Measurements from ENCODE around the gene SLC35C1.

Gene SLC35C1

DNA sequence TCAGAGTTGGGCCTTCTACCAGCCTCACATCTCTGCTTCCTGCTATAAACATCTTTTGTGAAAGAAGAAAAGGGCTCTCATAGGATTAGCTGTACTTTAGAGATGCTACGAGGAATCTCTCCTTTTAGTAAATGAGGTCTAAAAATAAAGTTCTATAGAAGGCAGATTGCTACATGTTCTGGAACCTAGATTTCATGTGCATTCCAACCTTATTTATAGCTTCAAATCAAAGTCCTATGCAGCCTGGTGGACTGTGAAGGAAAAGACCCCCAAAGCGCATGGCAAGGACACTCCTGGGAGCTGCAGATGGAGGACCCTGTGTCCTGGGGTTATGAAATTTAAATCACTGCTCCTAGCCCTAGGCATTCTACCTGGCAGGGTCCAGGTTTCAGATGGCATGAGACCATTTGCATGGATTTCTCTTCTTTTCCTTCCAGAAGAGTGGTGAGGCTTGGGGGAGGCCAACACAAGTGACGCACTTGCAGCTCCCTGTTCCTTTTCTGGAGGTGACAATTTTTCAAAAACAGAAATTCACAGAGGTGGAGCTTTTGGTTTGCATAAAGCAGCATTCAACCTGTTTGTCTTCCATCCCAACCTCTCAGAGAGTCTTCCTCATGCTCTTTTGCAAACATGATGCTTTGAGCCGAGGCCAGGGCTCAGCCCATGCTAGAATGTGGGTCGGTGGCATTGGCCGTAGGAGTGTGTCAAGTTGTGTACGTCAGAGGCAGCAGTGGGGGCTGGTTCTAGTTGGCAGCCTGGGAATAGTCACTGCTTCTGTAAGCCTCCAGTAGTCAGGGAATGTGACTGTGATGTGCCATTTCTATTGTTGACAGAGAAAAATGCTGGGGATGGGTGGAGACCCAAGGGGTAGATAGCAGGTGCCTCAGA is 48.6 kb downstream of the SLC35C1 start:
- TF ChIP-seq, protein P1, sequence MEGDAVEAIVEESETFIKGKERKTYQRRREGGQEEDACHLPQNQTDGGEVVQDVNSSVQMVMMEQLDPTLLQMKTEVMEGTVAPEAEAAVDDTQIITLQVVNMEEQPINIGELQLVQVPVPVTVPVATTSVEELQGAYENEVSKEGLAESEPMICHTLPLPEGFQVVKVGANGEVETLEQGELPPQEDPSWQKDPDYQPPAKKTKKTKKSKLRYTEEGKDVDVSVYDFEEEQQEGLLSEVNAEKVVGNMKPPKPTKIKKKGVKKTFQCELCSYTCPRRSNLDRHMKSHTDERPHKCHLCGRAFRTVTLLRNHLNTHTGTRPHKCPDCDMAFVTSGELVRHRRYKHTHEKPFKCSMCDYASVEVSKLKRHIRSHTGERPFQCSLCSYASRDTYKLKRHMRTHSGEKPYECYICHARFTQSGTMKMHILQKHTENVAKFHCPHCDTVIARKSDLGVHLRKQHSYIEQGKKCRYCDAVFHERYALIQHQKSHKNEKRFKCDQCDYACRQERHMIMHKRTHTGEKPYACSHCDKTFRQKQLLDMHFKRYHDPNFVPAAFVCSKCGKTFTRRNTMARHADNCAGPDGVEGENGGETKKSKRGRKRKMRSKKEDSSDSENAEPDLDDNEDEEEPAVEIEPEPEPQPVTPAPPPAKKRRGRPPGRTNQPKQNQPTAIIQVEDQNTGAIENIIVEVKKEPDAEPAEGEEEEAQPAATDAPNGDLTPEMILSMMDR (IDR thresholded peaks at IDR 0.05; ENCODE audit: low read depth, low read length, poor library complexity, severe bottlenecking), result no peak
- no peak for TF ChIP-seq EZH2phosphoT487 (IDR thresholded peaks at IDR 0.05; ENCODE audit: borderline replicate concordance, low read length)
- Histone ChIP-seq H3K4me2 (ENCODE audit: low read length) (no peak overlapping the region), H3K9me2 (replicated peaks; ENCODE audit: control insufficient read depth, low read length) (no peaks in the 10 kb centered on the region), H3K4me1 (ENCODE audit: control insufficient read depth, low read length) (peaks cover 29% of the 10 kb centered on the region), H3K27me3 (ENCODE audit: control insufficient read depth, low read length) (no peaks in the 10 kb centered on the region), H4K20me1 (ENCODE audit: control insufficient read depth, insufficient read depth, low read depth, low read length) (peaks cover 25% of the 10 kb centered on the region), H3K27ac (ENCODE audit: low read depth, low read length) (no peak overlapping the region), H3K79me2 (ENCODE audit: control insufficient read depth, low read length) (peaks cover 54% of the 10 kb centered on the region), H3K36me3 (ENCODE audit: control insufficient read depth, low read length) (peaks cover 17% of the 10 kb centered on the region), H3K4me3 (ENCODE audit: low read length) (no peak overlapping the region), H3F3A (ENCODE audit: control insufficient read depth, insufficient read depth) (no peaks in the 10 kb centered on the region), H3K9me3 (ENCODE audit: control insufficient read depth, insufficient read depth, low read length) (no peaks in the 10 kb centered on the region)

GRCh38 chr11:45855308-45855707 is 50.4 kb downstream of the SLC35C1 start:
- Histone ChIP-seq H4K20me1 (ENCODE audit: control insufficient read depth, insufficient read depth, low read depth, low read length) (peaks cover 21% of the 10 kb centered on the region), H3F3A (ENCODE audit: control insufficient read depth, insufficient read depth) (no peaks in the 10 kb centered on the region), H3K9me2 (replicated peaks; ENCODE audit: control insufficient read depth, low read length) (no peaks in the 10 kb centered on the region), H3K27me3 (ENCODE audit: control insufficient read depth, low read length) (no peaks in the 10 kb centered on the region), H3K4me1 (ENCODE audit: control insufficient read depth, low read length) (peaks cover 26% of the 10 kb centered on the region), H3K79me2 (ENCODE audit: control insufficient read depth, low read length) (peaks cover 37% of the 10 kb centered on the region), H3K27ac (ENCODE audit: low read depth, low read length) (no peak overlapping the region), H3K36me3 (ENCODE audit: control insufficient read depth, low read length) (peaks cover 29% of the 10 kb centered on the region), H3K4me3 (ENCODE audit: low read length) (no peak overlapping the region), H3K9me3 (ENCODE audit: control insufficient read depth, insufficient read depth, low read length) (no peaks in the 10 kb centered on the region), H3K4me2 (ENCODE audit: low read length) (no peak overlapping the region)
- TF ChIP-seq EZH2phosphoT487 (IDR thresholded peaks at IDR 0.05; ENCODE audit: borderline replicate concordance, low read length), result no peak
- TF ChIP-seq, protein P1 (IDR thresholded peaks at IDR 0.05; ENCODE audit: low read depth, low read length, poor library complexity, severe bottlenecking), result no peak

DNA sequence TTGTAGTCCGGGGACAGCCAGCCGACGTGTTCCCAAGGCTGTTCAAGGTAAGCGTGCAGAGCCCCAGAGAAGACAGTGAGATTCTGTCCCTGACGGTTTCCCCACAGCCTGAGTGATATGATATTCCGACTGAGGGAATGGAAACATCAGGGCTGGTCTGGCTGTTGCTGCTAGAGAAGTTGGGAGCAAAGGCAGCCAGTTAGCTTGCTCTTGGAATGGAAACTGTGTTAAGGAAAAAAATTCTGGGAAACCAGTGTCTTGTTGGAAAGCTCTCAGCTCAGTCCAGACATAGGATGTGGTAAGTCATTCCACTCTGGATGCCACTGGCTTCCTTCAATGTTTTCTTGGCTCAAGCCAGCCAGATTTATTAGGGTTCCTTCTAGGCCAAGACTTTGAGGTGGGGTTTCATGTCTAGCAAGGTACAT is 51.1 kb downstream of the SLC35C1 start:
- no peaks in the 10 kb centered on the region for H3K9me3 ChIP-seq (ENCODE audit: control insufficient read depth, insufficient read depth, low read length)
- peaks cover 22% of the 10 kb centered on the region for H3K4me1 ChIP-seq (ENCODE audit: control insufficient read depth, low read length)
- no peaks in the 10 kb centered on the region for H3K27me3 ChIP-seq (ENCODE audit: control insufficient read depth, low read length)
- peaks cover 16% of the 10 kb centered on the region; the same call in 1 of the 2 replicates for H4K20me1 ChIP-seq (ENCODE audit: control insufficient read depth, insufficient read depth, low read depth, low read length)
- H3K4me3 ChIP-seq (ENCODE audit: low read length), result no peak overlapping the region
- no peak overlapping the region for H3K27ac ChIP-seq (ENCODE audit: low read depth, low read length)
- H3F3A ChIP-seq (ENCODE audit: control insufficient read depth, insufficient read depth), result no peaks in the 10 kb centered on the region
- peaks cover 35% of the 10 kb centered on the region for H3K36me3 ChIP-seq (ENCODE audit: control insufficient read depth, low read length)
- no peak overlapping the region for H3K4me2 ChIP-seq (ENCODE audit: low read length)
- H3K79me2 ChIP-seq (ENCODE audit: control insufficient read depth, low read length), result peaks cover 30% of the 10 kb centered on the region
- TF ChIP-seq, protein P1 (IDR thresholded peaks at IDR 0.05; ENCODE audit: low read depth, low read length, poor library complexity, severe bottlenecking), result no peak
- H3K9me2 ChIP-seq (replicated peaks; ENCODE audit: control insufficient read depth, low read length), result no peaks in the 10 kb centered on the region

All from DOHH2 (cell line).